ENCODE data around the gene EPB41L5.

GRCh38 chr2:120013597-120014223 lies 833 bp downstream of the EPB41L5 start:
- TF ChIP-seq, protein P1, sequence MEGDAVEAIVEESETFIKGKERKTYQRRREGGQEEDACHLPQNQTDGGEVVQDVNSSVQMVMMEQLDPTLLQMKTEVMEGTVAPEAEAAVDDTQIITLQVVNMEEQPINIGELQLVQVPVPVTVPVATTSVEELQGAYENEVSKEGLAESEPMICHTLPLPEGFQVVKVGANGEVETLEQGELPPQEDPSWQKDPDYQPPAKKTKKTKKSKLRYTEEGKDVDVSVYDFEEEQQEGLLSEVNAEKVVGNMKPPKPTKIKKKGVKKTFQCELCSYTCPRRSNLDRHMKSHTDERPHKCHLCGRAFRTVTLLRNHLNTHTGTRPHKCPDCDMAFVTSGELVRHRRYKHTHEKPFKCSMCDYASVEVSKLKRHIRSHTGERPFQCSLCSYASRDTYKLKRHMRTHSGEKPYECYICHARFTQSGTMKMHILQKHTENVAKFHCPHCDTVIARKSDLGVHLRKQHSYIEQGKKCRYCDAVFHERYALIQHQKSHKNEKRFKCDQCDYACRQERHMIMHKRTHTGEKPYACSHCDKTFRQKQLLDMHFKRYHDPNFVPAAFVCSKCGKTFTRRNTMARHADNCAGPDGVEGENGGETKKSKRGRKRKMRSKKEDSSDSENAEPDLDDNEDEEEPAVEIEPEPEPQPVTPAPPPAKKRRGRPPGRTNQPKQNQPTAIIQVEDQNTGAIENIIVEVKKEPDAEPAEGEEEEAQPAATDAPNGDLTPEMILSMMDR (IDR thresholded peaks at IDR 0.05): no peak
- TF ChIP-seq EZH2 (IDR thresholded peaks at IDR 0.05) (no peak), EZH2phosphoT487 (IDR thresholded peaks at IDR 0.05) (no peak)
